ENCODE results near the gene CTLA4.

Gene CTLA4

GRCh38 chr2:203867561-203868200 is at the start of gene CTLA4:
CTLA4 (plus strand) TSS chr2:203867771; CDS start chr2:203867943, 172 bp downstream.
- DNase-seq, result peak in 1 of 2 experiments; percentile 52

GRCh38 chr2:203818656-203819055 is 48.9 kb upstream of the CTLA4 start:
- DNase-seq, result no peak

- no peak for DNase-seq
Observed at GRCh38 chr2:203819434-203820133, 48.0 kb upstream of the CTLA4 start.

- no peak for DNase-seq
Observed at GRCh38 chr2:203820969-203821368, 46.6 kb upstream of the CTLA4 start.

GRCh38 chr2:203822240-203822639 is 45.3 kb upstream of the CTLA4 start:
- peak in 1 of 2 experiments; percentile 52 for DNase-seq

- no peak for DNase-seq
Observed at GRCh38 chr2:203823173-203823572, 44.4 kb upstream of the CTLA4 start.

GRCh38 chr2:203824057-203824456 is 43.5 kb upstream of the CTLA4 start:
- peak in 1 of 2 experiments; percentile 57 for DNase-seq

GRCh38 chr2:203824603-203825002 is 43.0 kb upstream of the CTLA4 start:
- DNase-seq, result no peak

GRCh38 chr2:203826704-203827103 is 40.9 kb upstream of the CTLA4 start:
- no peak for DNase-seq

- DNase-seq, result peak; percentile 76 to 80
Observed at GRCh38 chr2:203830304-203831055, 37.1 kb upstream of the CTLA4 start.

- no peak for DNase-seq
Observed at GRCh38 chr2:203835420-203835819, 32.2 kb upstream of the CTLA4 start.

GRCh38 chr2:203835892-203836800 is 31.4 kb upstream of the CTLA4 start:
- DNase-seq, result no peak

GRCh38 chr2:203840655-203841205 is 26.8 kb upstream of the CTLA4 start:
- DNase-seq, result no peak

- DNase-seq, result no peak
Observed at GRCh38 chr2:203841654-203842053, 25.9 kb upstream of the CTLA4 start.

GRCh38 chr2:203842373-203842772 is 25.2 kb upstream of the CTLA4 start:
- no peak for DNase-seq

- no peak for DNase-seq
Observed at GRCh38 chr2:203846490-203847105, 21.0 kb upstream of the CTLA4 start.

- DNase-seq, result no peak
Observed at GRCh38 chr2:203849010-203849409, 18.6 kb upstream of the CTLA4 start.

GRCh38 chr2:203852760-203853159 is 14.8 kb upstream of the CTLA4 start:
- no peak for DNase-seq

GRCh38 chr2:203853271-203853670 is 14.3 kb upstream of the CTLA4 start:
- no peak for DNase-seq

- DNase-seq, result no peak
Observed at GRCh38 chr2:203853722-203854121, 13.8 kb upstream of the CTLA4 start.

- no peak for DNase-seq
Observed at GRCh38 chr2:203855274-203855673, 12.3 kb upstream of the CTLA4 start.

- no peak for DNase-seq
Observed at GRCh38 chr2:203857656-203858055, 9.9 kb upstream of the CTLA4 start.
